ENCODE data around the gene TMEM150B. TPM values are rescaled to one million over a fixed set of nuclear protein-coding genes. Genes with fewer than 3 reads are reported as not detected.

TMEM150B gene
- total and polyA plus RNA-seq, 2 of the 4 experiments (the other 2 are of a cell fraction), result not detected

- intact Hi-C loops (cut with micrococcal nuclease) (no loop called here), dilution Hi-C loops (cut with HindIII; ENCODE audit: low sequenced_read_pairs, unreplicated experiment) (no loop called here), in situ Hi-C loops (cut with MboI; ENCODE audit: low sequenced_read_pairs) (no loop called here)
- POLR2A ChIA-PET (ENCODE audit: unreplicated experiment), result no interaction called here
- H3K36me3 ChIP-seq (ENCODE audit: control insufficient read depth, insufficient read depth, low read length), result peaks cover 29% of the 10 kb centered on the region
- no peak overlapping the region for H4K5ac ChIP-seq (ENCODE audit: low read depth, low read length)
- WGBS, 2 experiments (ENCODE audit: extremely low coverage in 2 of 2, insufficient read length in 1 of 2), result 60% methylated on average over 1 of the region's 7 CpGs; no CpG with 5 or more reads in 1 of the 2 experiments
- no peaks in the 10 kb centered on the region for H3K9me1 ChIP-seq (ENCODE audit: insufficient read depth, low read length)
- no peaks in the 10 kb centered on the region; the same call in 1 of the 2 replicates for H3K9me3 ChIP-seq (ENCODE audit: control insufficient read depth, insufficient read depth, low read length)
- no TSS peak for BruUV-seq (replicated peaks)
- no peak overlapping the region for H2BK20ac ChIP-seq (ENCODE audit: low read depth, low read length)
- DNase-seq (no peak), ATAC-seq (ENCODE audit: low read depth) (no peak)
- no peak overlapping the region for H3K4ac ChIP-seq (ENCODE audit: low read depth, low read length)
- no peaks in the 10 kb centered on the region for H4K20me1 ChIP-seq (ENCODE audit: insufficient read depth, low read length)
- H3K9ac ChIP-seq (ENCODE audit: low read depth, low read length), result no peak overlapping the region
- no peak overlapping the region for H2AK5ac ChIP-seq (ENCODE audit: low read depth, low read length)
- H3K27ac ChIP-seq (ENCODE audit: insufficient read depth, low read length), result no peak overlapping the region
- no peaks in the 10 kb centered on the region for H3K27me3 ChIP-seq (ENCODE audit: control insufficient read depth, insufficient read depth, low read length)
- no peak overlapping the region for H2BK15ac ChIP-seq (ENCODE audit: low read depth, low read length)
- no peak overlapping the region for H2BK120ac ChIP-seq (ENCODE audit: low read depth, low read length)
- no peak overlapping the region for H3K18ac ChIP-seq (ENCODE audit: low read depth, low read length)
- no peak for TF ChIP-seq BHLHE40 (IDR thresholded peaks at IDR 0.05; ENCODE audit: low read depth, low read length)
- no peak overlapping the region for H3K4me3 ChIP-seq (ENCODE audit: insufficient read depth, low read depth, low read length)
- no peak overlapping the region for H2AFZ ChIP-seq (replicated peaks; ENCODE audit: low read length, poor library complexity)
- H4K91ac ChIP-seq (ENCODE audit: insufficient read depth, low read depth, low read length), result no peak overlapping the region
- CTCF ChIA-PET, result no interaction called here
- H3K56ac ChIP-seq (ENCODE audit: extremely low read depth, insufficient read depth, low read length), result no peak overlapping the region
- no peak overlapping the region for H3K4me2 ChIP-seq (ENCODE audit: low read depth, low read length)
- no peak overlapping the region for H3K23ac ChIP-seq (ENCODE audit: low read depth, low read length)
- no peak overlapping the region for H2BK5ac ChIP-seq (ENCODE audit: low read depth, low read length, poor library complexity, severe bottlenecking)
- H3K79me1 ChIP-seq (ENCODE audit: low read depth in 1 of 2, low read length in 2 of 2), result no peaks in the 10 kb centered on the region
- H2AK9ac ChIP-seq (replicated peaks; ENCODE audit: low read depth, low read length, poor library complexity), result no peak overlapping the region
- H3K4me1 ChIP-seq (ENCODE audit: control insufficient read depth, insufficient read depth, low read length), result no peaks in the 10 kb centered on the region; the same call in 1 of the 2 replicates
- no peak overlapping the region for H4K8ac ChIP-seq (ENCODE audit: low read depth in 2 of 2, low read length in 2 of 2)
- no peak overlapping the region for H3K14ac ChIP-seq (replicated peaks; ENCODE audit: low read depth, low read length)
These were observed 14.6 kb downstream of the TMEM150B start for GRCh38 chr19:55310498-55310897.

All from IMR-90 (cell line).